Fibroblast of skin of right biceps (primary cell): ENCODE results near the gene PHF13.

Experiments
- DNase-seq: peaks from one replicate; pipeline ENCODE4 v3.0.0-alpha.2; 2013

The PHF13 gene

GRCh38 chr1:6602669-6603237 lies 10.8 kb upstream of the PHF13 start, which contains the start of gene KLHL21:
KLHL21 (minus strand) TSS chr1:6602869; CDS start chr1:6602817, 52 bp downstream.
- DNase-seq: peak; percentile 93

GRCh38 chr1:6603238-6603914 lies 10.2 kb upstream of the PHF13 start:
- peak; percentile 84 for DNase-seq

GRCh38 chr1:6603915-6604558 lies 9.5 kb upstream of the PHF13 start:
- DNase-seq: peak; percentile 89

- DNase-seq: no peak
Measured at GRCh38 chr1:6612641-6613360, 730 bp upstream of the PHF13 start.

GRCh38 chr1:6614019-6614928 lies 743 bp downstream of the PHF13 start:
- peak; percentile 55 for DNase-seq

GRCh38 chr1:6614929-6615785 lies 1.6 kb downstream of the PHF13 start:
- DNase-seq: no peak

GRCh38 chr1:6619045-6619444 lies 5.5 kb downstream of the PHF13 start:
- DNase-seq: no peak

GRCh38 chr1:6621429-6622391 lies 8.2 kb downstream of the PHF13 start:
- no peak for DNase-seq

GRCh38 chr1:6622396-6623152 lies 9.0 kb downstream of the PHF13 start:
- DNase-seq: no peak

- no peak for DNase-seq
Measured at GRCh38 chr1:6623269-6623965, 9.9 kb downstream of the PHF13 start.

- DNase-seq: peak; percentile 86
Measured at GRCh38 chr1:6624710-6625583, 11.4 kb downstream of the PHF13 start, which contains the start of gene THAP3. THAP3 (plus strand) TSS chr1:6624868; CDS start chr1:6625219, 351 bp downstream.

GRCh38 chr1:6625584-6626149 lies 12.1 kb downstream of the PHF13 start:
- peak; percentile 76 for DNase-seq

- DNase-seq: no peak
Measured at GRCh38 chr1:6627031-6627430, 13.5 kb downstream of the PHF13 start.

GRCh38 chr1:6627841-6628545 lies 14.5 kb downstream of the PHF13 start:
- DNase-seq: no peak

GRCh38 chr1:6628971-6629479 lies 15.5 kb downstream of the PHF13 start:
- no peak for DNase-seq

- no peak for DNase-seq
Measured at GRCh38 chr1:6630027-6630426, 16.5 kb downstream of the PHF13 start.
